Lower lobe of right lung (tissue), 2 donors: ENCODE measurements around the gene MEIS1. TPM values are rescaled to one million over a fixed set of nuclear protein-coding genes. Genes with fewer than 3 reads are reported as not detected.
A peak's percentile ranks its signal among the peaks of the same experiment; 100 is the strongest.

Experiments used
- ATAC-seq, 2 donors: fragments of 200-7000 bp; cut with Tn5 transposase; one replicate each; pipeline ENCODE4 v1.9.1; 2020 to 2022; ENCODE audit warnings: mild to moderate bottlenecking in 2 of 2, moderate library complexity in 2 of 2
- DNase-seq: peaks from one replicate; pipeline ENCODE4 v3.0.0-alpha.2; 2020
- H3K27ac ChIP-seq: fragments of 200-600 bp; one replicate; pipeline ENCODE4 v1.8.0; 2022
- H3K27me3 ChIP-seq: fragments of 200-600 bp; one replicate; pipeline ENCODE4 v1.8.0; 2022; ENCODE audit warnings: low read depth
- H3K36me3 ChIP-seq: fragments of 200-600 bp; one replicate; pipeline ENCODE4 v1.8.0; 2022; ENCODE audit warnings: mild to moderate bottlenecking
- H3K4me1 ChIP-seq: fragments of 200-600 bp; one replicate; pipeline ENCODE4 v1.8.0; 2022
- H3K4me3 ChIP-seq: fragments of 200-600 bp; one replicate; pipeline ENCODE4 v1.8.0; 2022; ENCODE audit warnings: mild to moderate bottlenecking
- H3K9me3 ChIP-seq: fragments of 200-600 bp; one replicate; pipeline ENCODE4 v1.8.0; 2022
- intact Hi-C: fragments of 100-400 bp; cut with DNase I; formaldehyde crosslinking; loops from one replicate; pipeline ENCODE4 v1.11.0; 2022
- total RNA-seq: library from RNA; stranded (reverse); fragmentation: NEBNext Ultra II Directional; extraction: Animal tissue kit (Norgen Biotek cat#: 25700); gene quantifications from one replicate; pipeline ENCODE4 v1.2.1, GENCODE V29; 2021
- TF ChIP-seq, protein P1 (sequence below): fragments of 200-600 bp; IDR thresholded peaks from one replicate; pipeline ENCODE4 v1.8.0; 2022; ENCODE audit warnings: antibody characterized with exemption, mild to moderate bottlenecking
- donor health status: DM: no; HTN: yes; CAD: no; lungs with severe emphysema.

MEIS1 gene
- total RNA-seq, 1 donor from 2014 or later, result 54.7 TPM

DNA sequence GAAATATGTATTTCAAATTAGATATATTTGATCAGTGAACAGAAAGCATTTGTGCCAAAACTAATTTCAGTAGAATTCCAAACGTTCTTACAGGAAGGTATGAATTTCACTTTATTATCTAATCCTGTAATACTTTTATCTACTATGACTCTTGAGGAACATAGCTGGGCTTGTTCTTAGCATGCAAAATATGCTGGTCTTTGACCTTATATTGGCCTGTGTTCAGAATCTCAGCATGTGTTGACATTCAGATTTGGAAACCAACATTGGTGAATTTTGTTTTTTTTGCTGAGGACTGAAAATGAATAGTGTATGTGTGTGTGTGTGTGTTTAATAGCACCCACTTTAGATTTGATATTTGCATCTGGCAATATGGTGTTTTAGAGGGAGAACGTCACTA is 112.2 kb downstream of the MEIS1 start:
- H3K27me3 ChIP-seq, result no peaks in the 10 kb centered on the region
- no peaks in the 10 kb centered on the region for H3K36me3 ChIP-seq
- no peak for DNase-seq
- H3K4me1 ChIP-seq, result peaks cover 28% of the 10 kb centered on the region
- intact Hi-C loops, result no loop called here
- no peak for ATAC-seq
- no peak overlapping the region for H3K27ac ChIP-seq
- TF ChIP-seq, protein P1, sequence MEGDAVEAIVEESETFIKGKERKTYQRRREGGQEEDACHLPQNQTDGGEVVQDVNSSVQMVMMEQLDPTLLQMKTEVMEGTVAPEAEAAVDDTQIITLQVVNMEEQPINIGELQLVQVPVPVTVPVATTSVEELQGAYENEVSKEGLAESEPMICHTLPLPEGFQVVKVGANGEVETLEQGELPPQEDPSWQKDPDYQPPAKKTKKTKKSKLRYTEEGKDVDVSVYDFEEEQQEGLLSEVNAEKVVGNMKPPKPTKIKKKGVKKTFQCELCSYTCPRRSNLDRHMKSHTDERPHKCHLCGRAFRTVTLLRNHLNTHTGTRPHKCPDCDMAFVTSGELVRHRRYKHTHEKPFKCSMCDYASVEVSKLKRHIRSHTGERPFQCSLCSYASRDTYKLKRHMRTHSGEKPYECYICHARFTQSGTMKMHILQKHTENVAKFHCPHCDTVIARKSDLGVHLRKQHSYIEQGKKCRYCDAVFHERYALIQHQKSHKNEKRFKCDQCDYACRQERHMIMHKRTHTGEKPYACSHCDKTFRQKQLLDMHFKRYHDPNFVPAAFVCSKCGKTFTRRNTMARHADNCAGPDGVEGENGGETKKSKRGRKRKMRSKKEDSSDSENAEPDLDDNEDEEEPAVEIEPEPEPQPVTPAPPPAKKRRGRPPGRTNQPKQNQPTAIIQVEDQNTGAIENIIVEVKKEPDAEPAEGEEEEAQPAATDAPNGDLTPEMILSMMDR, result no peak
- no peak overlapping the region for H3K4me3 ChIP-seq
- H3K9me3 ChIP-seq, result no peaks in the 10 kb centered on the region

DNA sequence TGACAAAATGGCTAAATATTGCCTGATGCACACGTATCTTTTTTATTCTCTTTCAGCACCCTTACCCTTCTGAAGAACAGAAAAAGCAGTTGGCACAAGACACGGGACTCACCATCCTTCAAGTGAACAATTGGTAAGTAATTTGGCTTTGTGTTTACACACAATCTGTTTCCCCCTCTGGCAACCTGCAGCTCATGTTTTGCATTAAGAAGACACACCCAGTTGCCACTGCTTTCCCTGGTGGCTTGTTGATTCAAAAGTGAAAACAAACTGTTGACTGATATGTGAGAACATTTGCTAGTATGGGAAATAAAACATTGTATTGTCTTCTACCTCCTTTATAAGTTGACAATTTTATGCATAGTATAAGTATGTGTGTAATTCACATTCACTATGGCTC is 113.0 kb downstream of the MEIS1 start:
- ATAC-seq (no peak), DNase-seq (no peak)
- peaks cover 33% of the 10 kb centered on the region for H3K4me1 ChIP-seq
- no peak overlapping the region for H3K4me3 ChIP-seq
- TF ChIP-seq, protein P1, result no peak
- H3K9me3 ChIP-seq, result no peaks in the 10 kb centered on the region
- no peak overlapping the region for H3K27ac ChIP-seq
- no peaks in the 10 kb centered on the region for H3K27me3 ChIP-seq
- intact Hi-C loops, result no loop called here
- H3K36me3 ChIP-seq, result no peaks in the 10 kb centered on the region

DNA sequence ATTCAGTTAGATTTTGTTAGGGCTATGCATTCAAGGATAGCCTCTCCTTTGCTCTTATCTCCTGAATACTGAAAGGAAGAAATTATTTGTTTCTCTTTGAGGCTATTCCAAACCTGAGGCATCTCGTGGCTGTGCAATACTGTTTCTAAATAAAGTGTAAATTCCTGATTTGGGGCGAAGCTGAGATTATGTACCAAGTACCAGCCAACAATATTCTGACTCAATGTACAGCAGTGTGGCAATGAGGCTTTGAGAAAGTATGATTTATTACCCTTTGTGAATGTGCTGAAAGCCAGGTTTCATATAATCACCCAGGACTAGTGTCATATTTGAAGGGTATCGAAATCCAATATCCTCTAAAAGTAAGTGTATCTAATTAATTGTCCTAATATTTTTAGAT is 113.5 kb downstream of the MEIS1 start:
- no peaks in the 10 kb centered on the region for H3K9me3 ChIP-seq
- ATAC-seq (no peak), DNase-seq (no peak)
- intact Hi-C loops, result no loop called here
- H3K36me3 ChIP-seq, result no peaks in the 10 kb centered on the region
- no peaks in the 10 kb centered on the region for H3K27me3 ChIP-seq
- H3K27ac ChIP-seq, result no peak overlapping the region
- peaks cover 38% of the 10 kb centered on the region for H3K4me1 ChIP-seq
- TF ChIP-seq, protein P1, result no peak
- H3K4me3 ChIP-seq, result no peak overlapping the region

DNA sequence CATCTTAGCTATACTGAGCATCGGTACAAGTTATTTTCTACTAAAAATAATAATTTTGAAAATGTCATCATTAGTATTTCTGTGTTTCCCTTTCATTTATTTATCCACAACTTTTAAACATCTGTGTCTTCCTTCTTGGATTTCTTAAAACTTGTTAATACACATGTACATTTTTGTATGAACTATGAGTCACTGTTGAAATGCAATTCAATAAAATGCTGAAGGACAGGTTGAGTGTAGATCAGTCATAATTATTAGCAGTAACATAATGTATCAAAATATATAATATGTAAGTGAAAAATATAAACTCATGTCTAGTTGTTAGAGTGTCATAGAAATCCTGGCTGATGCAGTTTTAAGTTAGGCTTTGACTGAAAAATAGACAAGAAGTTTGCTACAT is 115.9 kb downstream of the MEIS1 start:
- intact Hi-C loops, result no loop called here
- Histone ChIP-seq H3K9me3 (no peaks in the 10 kb centered on the region), H3K27me3 (no peaks in the 10 kb centered on the region), H3K4me3 (no peak overlapping the region), H3K36me3 (no peaks in the 10 kb centered on the region), H3K27ac (no peak overlapping the region), H3K4me1 (peaks cover 59% of the 10 kb centered on the region)
- ATAC-seq (no peak), DNase-seq (no peak)
- TF ChIP-seq, protein P1, result no peak

DNA sequence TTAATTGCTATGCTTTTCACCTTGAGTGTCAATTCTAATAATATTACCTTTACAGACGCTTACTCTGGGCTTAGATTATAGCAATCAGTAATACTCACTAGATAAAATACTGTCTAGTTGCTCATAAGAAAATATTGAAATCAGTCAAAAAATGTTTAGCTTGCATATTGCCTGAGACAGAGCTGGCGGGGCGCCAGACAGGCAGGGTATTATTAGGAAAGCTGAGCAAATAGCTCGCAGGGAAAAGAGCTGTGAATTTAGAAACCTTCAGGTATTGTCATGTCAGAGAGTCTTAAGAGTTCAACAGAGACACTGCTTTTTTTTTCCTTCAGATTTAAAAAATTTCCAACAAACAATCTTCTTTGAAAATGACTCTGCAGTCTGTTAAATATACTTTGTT is 118.4 kb downstream of the MEIS1 start:
- H3K9me3 ChIP-seq, result no peaks in the 10 kb centered on the region
- TF ChIP-seq, protein P1, result no peak
- intact Hi-C loops, result no loop called here
- DNase-seq (peak; percentile 61), ATAC-seq (no peak)
- H3K4me1 ChIP-seq, result peaks cover 46% of the 10 kb centered on the region
- H3K27ac ChIP-seq, result no peak overlapping the region
- H3K36me3 ChIP-seq, result no peaks in the 10 kb centered on the region
- H3K4me3 ChIP-seq, result no peak overlapping the region
- H3K27me3 ChIP-seq, result no peaks in the 10 kb centered on the region

DNA sequence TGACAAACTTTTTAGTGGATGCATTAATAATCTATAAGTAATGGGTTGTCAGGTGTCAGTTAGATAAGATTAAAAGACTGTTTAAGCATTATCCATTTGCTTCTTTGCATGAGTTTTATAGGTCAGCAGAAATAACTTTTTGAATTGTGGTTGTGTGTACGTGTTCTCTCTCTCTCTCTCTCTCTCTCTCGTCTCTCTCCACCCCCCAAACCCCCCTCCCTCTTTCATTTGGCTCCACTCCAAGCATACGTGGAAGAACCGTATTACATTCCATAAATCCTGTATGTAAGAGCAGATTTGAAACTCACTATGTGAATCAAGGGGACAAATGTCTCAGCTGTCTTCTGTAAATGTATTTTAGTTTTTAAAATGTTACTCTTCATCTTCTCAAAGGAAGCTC is 120.2 kb downstream of the MEIS1 start:
- Histone ChIP-seq H3K4me1 (peaks cover 40% of the 10 kb centered on the region), H3K4me3 (peak overlapping the region; percentile 31), H3K27ac (peak overlapping the region; percentile 50), H3K9me3 (no peaks in the 10 kb centered on the region), H3K36me3 (no peaks in the 10 kb centered on the region), H3K27me3 (no peaks in the 10 kb centered on the region)
- intact Hi-C loops, result no loop called here
- TF ChIP-seq, protein P1, result no peak
- DNase-seq (no peak), ATAC-seq (no peak)
